SKM-1 treated with dmso at 0.1 percent for 144 hours (cell line): ENCODE results near the gene GUCA2A.
"Not testable (repeated sequence)": the region's sequence is repeated elsewhere in the genome, so short reads cannot be mapped to it uniquely, and the experiment has no call there.

ENCODE experiments used
- DNase-seq: peaks from one replicate; lab custom pipeline; 2025; ENCODE audit not compliant: unreplicated experiment; lab: John Stamatoyannopoulos, UW

Gene GUCA2A, protein sequence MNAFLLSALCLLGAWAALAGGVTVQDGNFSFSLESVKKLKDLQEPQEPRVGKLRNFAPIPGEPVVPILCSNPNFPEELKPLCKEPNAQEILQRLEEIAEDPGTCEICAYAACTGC

GRCh38 chr1:42164551-42165420 lies at the start of gene GUCA2A:
Gene GUCA2A, minus strand, starts transcription at chr1:42164745. Its CDS starts 33 bp downstream, at chr1:42164712.
- DNase-seq: no peak

DNA sequence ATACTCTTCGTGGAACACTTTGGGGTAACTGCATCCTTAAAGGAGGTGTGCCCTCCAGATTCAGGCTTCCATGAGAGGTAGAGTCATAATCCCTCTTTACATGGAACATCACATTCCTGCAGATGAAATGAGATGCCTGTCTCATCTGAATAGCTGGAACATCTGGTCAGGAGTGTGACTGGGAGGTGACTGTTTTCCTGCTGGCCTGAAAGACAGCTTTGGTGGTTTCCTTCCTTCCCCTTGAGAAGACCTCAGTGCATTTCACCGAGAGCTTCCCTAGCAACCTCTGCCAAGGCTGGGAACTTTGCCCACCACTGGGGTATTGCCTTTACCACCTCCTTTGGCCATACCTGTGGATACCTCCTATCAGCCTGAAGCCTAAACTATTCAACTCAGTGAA lies 46.7 kb upstream of the GUCA2A start:
- no peak for DNase-seq

GRCh38 chr1:42210421-42211133 lies 46.0 kb upstream of the GUCA2A start:
- no peak for DNase-seq

DNA sequence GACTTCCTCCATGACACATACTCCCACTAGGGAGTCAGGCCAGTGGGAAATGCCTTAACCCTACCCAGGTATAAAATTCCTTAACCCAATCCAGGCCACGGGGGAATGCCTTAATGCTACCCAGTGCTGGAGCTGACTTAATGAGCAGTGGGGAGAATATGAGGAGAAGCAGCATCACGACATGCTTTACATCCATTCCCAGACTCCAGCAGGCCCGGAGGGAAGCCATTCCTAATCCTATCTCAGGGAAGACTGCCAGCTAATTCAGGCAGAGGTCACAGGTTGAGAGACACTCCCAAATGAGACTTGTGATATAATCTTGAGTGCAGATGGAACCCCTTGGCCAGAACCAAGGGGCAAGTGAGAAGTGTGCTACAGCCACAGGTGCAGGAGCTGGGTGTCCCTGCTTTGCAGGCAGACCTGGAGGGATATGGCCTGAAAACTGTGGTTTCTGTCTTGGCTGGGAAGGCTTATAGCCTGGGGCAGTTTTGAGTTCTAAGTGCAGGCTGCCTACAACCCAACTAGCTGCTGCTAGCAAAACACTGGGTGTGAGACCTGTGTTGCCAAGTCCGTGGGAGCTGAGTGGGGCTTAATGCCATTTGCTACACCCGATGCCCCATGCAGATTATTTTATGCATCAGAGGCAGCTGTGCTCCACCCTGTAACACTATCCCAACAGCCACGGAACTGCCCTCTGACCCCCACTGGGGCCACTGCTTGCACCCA lies 45.1 kb upstream of the GUCA2A start:
- DNase-seq: no peak

DNA sequence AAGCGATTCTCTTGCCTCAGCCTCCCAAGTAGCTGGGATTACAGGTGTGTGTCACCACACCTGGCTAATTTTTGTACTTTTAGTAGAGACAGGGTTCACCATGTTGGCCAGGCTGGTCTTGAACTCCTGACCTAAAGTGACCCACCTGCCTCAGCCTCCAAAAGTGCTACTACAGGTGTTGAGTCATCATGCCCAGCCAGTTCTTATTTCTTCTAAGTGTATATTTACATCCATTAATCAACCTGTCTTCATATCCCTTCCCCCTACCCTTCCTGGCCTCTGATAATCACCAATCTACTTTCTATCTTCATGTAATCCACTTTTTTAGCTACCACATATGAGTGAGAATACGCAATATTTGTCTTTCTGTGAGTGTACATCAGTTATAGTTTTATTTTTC lies 42.4 kb upstream of the GUCA2A start:
- not testable (repeated sequence) for DNase-seq

DNA sequence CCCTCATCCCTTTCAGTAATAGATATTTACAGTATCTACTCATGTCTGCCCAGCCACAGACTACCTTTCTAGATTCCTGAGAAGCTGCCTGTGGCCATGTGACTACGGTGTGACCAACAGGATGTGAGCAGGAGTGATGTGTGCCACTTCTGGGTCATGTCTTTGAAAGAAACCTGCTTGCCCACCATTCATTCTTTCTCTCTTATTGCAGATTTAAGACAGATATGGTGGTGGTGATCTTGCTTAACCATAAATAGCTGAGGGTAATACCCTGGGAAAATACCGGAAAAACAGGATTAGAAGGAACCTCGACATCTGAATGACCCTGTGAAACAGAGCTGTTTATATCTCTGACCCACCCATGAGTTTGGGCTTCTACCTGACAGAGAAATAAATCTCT lies 41.6 kb upstream of the GUCA2A start:
- DNase-seq: no peak

DNA sequence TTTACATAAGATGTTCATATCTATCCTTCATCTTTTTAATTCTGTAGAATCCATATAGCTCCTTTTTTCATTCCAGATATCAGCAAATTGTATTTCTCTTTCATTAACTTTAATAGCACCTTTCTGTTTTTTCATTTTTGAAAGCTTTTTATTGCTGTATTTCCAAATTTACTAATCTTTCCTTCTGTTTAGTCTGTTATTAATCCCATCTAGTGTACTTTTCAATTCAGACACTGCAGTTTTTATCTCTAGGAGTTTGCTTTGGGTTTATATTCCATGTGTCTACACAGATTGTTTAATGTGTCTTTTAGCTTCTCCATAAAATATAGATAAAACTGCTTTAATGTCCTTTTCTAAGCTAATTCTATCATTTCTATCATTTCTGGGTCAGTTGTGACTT lies 37.4 kb upstream of the GUCA2A start:
- DNase-seq: no peak

- no peak for DNase-seq
These were observed 33.7 kb upstream of the GUCA2A start for GRCh38 chr1:42198251-42198650.

GRCh38 chr1:42195841-42196240 lies 31.3 kb upstream of the GUCA2A start:
- no peak for DNase-seq

DNA sequence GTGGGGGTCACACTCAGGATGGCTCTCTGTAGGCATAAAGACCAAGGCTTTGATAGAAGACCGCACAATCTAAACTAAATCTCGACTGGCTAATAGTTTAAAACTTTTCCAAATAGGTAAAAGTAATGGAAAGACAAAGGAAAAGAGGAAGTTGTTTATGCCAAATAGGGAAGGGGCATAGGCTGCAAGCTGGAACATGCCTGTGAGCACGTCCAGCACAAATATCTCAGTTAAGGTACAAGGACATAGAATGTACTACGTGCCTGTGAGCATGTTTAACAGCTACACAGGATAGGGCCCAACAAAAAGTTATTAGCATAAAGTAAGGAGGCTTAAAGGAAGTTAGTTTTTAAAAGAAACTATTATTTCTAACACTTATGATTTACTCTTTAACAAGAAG lies 27.6 kb upstream of the GUCA2A start:
- DNase-seq: no peak

DNA sequence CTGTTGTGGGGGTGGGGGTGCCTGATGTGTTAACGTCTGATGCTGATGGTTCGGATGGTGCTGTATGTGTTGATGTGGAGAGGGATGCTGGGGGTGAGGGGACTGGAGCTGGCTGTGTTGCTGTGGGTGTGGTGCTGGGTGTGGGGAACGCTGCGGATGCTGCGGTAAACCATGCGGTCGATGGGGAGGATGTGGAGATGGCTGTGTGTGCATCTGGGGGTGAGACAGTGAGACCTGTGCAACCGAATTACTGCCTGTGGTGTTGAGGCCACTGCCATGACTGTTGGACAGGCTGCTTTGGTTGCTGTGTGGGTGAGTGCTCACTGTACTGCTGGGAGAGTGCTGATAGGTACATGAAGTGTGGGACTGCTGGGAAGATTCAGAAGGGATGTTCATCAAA lies 26.8 kb upstream of the GUCA2A start:
- DNase-seq: no peak

- no peak for DNase-seq
These were observed 25.6 kb upstream of the GUCA2A start for GRCh38 chr1:42189931-42190853.

DNA sequence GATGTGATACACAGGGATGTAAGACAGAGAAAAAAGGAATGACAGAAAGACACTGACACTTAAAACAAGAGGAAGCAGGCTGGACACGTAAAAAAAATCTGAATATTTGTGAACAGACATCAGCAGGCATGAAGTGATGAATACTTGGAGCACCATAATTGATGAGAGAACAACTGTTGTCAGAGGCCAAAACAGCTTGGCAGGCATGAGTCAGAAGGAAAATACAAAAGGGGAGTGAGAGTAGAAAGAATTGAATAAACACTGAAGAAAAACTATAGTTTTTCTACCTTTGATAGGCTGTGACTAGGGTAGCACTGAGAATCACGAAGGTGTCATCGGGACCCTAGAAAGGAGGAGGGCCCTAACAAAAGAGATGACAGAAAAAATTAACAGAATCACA lies 21.6 kb upstream of the GUCA2A start:
- DNase-seq: no peak

DNA sequence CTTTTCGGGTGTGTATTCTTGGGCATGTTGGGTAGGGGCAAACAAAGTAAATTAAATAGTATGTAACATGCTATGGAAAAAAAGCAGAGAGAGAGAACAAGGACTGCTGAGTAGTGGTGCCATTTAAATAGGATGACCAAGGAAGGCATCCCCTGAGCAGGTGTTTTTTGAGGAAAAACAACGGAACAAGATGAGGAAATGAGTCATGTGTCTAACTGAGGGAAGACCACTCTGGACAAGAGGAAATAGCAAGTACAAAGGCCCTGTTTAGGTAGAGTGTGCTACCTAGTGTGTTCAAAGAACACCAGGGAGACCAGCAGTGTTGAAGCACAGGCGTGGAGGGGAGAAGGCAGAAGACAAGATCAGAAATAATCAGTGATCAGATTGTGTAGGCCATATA lies 20.1 kb upstream of the GUCA2A start:
- no peak for DNase-seq

DNA sequence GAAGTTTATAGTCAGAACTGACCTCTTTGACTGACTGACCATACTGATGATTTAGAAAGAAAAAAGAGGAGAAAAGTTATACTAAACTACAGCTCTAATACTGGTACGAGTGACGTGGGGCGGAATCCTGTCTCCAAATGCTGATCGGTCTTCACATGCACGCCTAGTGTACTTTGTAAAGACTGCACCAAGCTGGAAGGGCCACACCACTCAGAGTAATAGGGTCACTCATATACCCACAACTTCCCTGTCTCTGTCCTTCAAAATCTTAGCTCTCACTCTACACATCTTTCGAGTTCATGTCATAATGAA lies 19.4 kb upstream of the GUCA2A start:
- DNase-seq: no peak

DNA sequence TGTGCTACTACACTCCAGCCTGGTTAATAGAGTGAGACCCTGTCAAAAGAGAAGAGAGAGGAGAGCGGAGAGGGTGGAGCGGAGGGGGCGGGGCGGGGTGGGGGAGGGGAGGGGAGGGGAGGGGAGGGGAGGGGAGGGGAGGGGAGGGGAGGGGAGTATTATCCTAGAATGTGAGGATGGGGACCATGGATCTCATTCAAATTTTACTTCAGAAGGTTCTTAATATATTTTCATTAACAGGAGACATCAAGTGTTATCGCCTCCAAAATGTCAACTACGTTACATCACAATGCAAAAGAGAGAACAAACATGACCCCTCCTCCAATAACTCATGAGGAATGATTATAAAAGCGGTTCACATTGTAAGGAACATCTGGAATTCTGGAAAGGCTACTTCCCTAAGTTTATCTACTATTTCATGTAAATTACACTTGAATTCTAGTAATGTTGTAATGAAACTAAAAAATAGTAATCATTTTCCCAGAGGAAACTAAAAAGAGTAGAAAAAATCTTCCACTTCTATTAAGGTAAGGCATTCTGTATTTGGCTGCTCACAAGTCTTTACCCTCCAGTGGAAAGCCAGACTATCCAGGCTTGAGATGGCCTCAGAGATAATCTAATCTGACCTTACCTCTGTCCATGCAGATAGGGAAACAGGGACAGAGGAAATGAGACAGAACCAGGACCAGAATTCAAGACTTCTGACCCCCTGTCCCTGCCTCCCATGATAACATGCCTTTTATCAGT lies 18.8 kb upstream of the GUCA2A start:
- DNase-seq: no peak

DNA sequence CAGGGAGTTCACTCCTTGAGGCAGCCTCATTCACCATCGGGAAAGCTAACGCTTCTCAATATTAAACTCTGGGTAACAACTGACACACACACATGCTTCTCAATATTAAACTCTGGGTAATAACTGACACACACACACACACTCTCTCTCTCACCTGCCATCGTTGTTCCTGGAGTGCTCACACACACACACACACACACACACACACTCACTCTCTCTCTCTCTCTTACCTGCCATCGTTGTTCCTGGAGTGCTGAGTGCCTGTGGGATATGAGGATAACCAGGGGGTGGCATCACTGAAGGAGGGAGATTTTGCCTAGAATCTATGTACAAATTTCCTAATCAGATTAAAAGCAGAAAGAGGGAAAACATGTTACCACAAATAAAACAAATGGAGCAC lies 17.1 kb upstream of the GUCA2A start:
- no peak for DNase-seq

- no peak for DNase-seq
These were observed 15.4 kb upstream of the GUCA2A start for GRCh38 chr1:42179900-42180329.

DNA sequence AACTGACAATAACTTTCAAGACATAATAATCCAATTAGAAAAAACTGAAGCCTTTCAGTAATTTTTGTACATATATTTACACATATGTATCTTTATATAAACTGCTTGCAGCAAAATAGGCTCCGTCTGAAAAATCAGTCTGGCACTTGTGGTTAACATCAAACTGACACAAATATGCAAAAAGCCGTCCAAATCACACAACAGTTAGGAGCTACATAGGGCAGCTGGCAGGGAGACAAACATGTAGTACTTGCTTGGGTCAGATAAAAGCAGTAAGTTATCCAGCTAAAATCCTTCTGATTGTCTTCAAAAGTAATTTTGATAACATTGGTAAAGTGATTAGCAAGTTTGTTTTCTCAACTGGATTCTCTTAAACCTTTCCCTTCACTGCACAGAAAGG lies 14.7 kb upstream of the GUCA2A start:
- no peak for DNase-seq

GRCh38 chr1:42178249-42178648 lies 13.7 kb upstream of the GUCA2A start:
- no peak for DNase-seq
